Stomach smooth muscle (tissue), 2 donors: ENCODE data around the gene TPRX2.
"Not testable (repeated sequence)": the region's sequence is repeated elsewhere in the genome, so short reads cannot be mapped to it uniquely, and the experiment has no call there.

Experiments
- H3K27ac ChIP-seq: one replicate; pipeline ENCODE4 v1.7.0; 2013; ENCODE audit warnings: mild to moderate bottlenecking, low read length, inconsistent platforms
- H3K27me3 ChIP-seq, 2 donors: one replicate each; pipeline ENCODE4 v1.7.0; 2013; ENCODE audit warnings: low read length in 2 of 2; ENCODE audit not compliant: insufficient read depth in 2 of 2, control insufficient read depth in 1 of 2
- H3K36me3 ChIP-seq, 2 donors: one replicate each; pipeline ENCODE4 v1.7.0; 2013; ENCODE audit warnings: low read length in 2 of 2; ENCODE audit not compliant: control insufficient read depth in 2 of 2, insufficient read depth in 2 of 2
- H3K4me1 ChIP-seq: one replicate; pipeline ENCODE4 v1.7.0; 2013; ENCODE audit warnings: low read length; ENCODE audit not compliant: control insufficient read depth, insufficient read depth
- H3K4me3 ChIP-seq, 2 donors: one replicate each; pipeline ENCODE4 v1.7.0; 2013; ENCODE audit warnings: low read length in 2 of 2
- H3K9ac ChIP-seq, 2 donors: one replicate each; pipeline ENCODE4 v1.7.0; 2013; ENCODE audit warnings: low read length in 2 of 2, mild to moderate bottlenecking in 1 of 2
- H3K9me3 ChIP-seq, 2 donors: one replicate each; pipeline ENCODE4 v1.7.0; 2013; ENCODE audit warnings: low read length in 2 of 2; ENCODE audit not compliant: control insufficient read depth in 2 of 2
- donor health status: healthy.
- donor health status: Pancreatic carcinoma.

TPRX2 gene, protein sequence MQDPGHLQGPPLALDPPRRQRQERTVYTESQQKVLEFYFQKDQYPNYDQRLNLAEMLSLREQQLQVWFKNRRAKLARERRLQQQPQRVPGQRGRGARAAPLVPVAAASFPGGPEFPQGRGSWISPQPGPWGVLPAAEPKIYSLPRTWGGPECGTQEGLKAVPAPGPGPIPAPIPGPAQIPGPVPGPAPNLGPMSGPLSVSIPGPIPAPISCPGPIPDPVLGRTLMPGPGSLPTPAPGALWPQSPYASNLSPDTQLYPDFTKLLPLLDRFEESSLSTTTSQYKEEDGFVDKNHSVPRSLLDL

DNA sequence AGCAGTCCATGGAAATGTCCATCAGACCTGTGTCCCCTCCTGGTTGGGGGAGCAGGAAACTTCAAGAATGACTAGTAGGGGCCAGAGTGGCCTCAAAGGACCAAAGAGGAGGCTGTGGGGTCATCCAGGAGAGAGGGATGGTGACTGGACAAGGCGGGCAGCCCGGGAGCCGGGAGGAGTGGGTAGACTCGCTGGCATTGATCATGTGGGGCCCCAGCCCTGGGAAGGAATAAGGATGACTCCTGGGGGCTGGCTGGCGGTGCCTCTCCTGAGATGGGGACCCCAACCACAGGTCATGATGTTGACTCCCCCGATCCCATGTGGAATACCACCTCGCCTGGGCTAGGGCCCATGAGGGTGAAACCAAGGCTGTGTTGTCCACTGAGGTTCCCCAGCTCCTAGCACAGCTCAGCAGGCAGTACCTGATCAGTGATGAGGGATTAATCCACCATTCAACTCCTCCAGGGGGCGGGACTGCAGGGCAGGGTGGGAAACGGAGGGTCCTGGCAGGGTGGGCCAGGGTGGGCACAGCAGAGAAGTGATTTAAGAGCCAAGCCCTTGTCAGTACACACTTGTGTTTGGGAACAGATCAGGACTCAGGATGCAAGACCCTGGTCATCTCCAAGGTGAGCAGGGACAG, at the start of gene TPRX2:
Gene TPRX2 (plus strand): TSS at position 590 of the 640 bp plus-strand sequence. CDS start 12 bp downstream, at position 602.
- not testable (repeated sequence) for H3K27ac ChIP-seq, H3K4me3 ChIP-seq, H3K27me3 ChIP-seq, H3K4me1 ChIP-seq, H3K36me3 ChIP-seq, H3K9ac ChIP-seq, H3K9me3 ChIP-seq

GRCh38 chr19:47813304-47813994, 45.6 kb upstream of the TPRX2 start:
- no peaks in the 10 kb centered on the region for H3K9me3 ChIP-seq
- H3K9ac ChIP-seq, result no peak overlapping the region
- no peak overlapping the region for H3K27ac ChIP-seq
- H3K4me1 ChIP-seq, result no peaks in the 10 kb centered on the region
- H3K36me3 ChIP-seq, result no peaks in the 10 kb centered on the region
- peaks cover 0 to 12% of the 10 kb centered on the region in 2 donors for H3K27me3 ChIP-seq
- no peak overlapping the region for H3K4me3 ChIP-seq

GRCh38 chr19:47813995-47814328, 45.1 kb upstream of the TPRX2 start:
- Histone ChIP-seq H3K9me3 (no peaks in the 10 kb centered on the region), H3K9ac (no peak overlapping the region), H3K27ac (no peak overlapping the region), H3K4me3 (no peak overlapping the region), H3K4me1 (no peaks in the 10 kb centered on the region), H3K36me3 (no peaks in the 10 kb centered on the region), H3K27me3 (peaks cover 2 to 13% of the 10 kb centered on the region in 2 donors)

DNA sequence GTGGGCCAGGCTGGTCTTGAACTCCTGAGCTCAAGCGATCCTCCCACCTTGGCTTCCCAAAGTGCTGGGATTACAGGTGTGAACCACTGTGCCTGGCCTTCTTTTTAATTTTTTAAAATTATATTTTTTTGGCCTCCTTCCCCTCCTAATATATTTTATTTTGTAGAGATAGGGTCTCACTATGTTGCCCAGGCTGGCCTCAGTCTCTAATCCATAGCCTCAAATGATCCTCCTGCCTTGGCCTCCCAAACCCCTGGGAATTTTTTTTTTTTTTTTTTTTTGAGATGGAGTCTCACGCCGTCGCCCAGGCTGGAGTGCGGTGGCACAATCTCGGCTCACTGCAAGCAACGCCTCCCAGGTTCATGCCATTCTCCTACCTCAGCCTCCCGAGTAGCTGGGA, 42.8 kb upstream of the TPRX2 start:
- not testable (repeated sequence) for H3K9ac ChIP-seq, H3K36me3 ChIP-seq, H3K27ac ChIP-seq, H3K9me3 ChIP-seq, H3K4me1 ChIP-seq, H3K4me3 ChIP-seq
- peaks cover 15 to 27% of the 10 kb centered on the region in 2 donors for H3K27me3 ChIP-seq

DNA sequence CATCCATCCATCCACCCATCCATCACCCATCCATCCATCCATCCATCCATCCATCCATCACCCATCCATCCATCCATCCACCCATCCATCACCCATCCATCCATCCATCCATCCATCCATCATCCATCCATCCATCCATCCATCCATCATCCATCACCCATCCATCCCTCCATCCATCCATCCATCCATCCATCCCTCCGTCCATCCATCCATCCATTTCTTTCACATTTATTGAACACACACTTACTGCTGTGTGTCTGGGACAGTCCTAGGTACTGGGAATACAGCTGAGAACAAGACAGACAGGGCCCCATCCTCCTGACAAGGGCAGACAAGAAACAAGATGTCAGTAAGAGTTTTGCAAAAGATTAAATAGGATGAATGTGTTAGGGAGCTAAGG, 40.8 kb upstream of the TPRX2 start:
- peaks cover 23 to 37% of the 10 kb centered on the region in 2 donors for H3K27me3 ChIP-seq
- not testable (repeated sequence) for H3K4me3 ChIP-seq, H3K9ac ChIP-seq, H3K4me1 ChIP-seq, H3K27ac ChIP-seq, H3K36me3 ChIP-seq, H3K9me3 ChIP-seq

GRCh38 chr19:47819858-47820257, 39.2 kb upstream of the TPRX2 start:
- H3K4me1 ChIP-seq, result no peaks in the 10 kb centered on the region
- no peak overlapping the region for H3K27ac ChIP-seq
- H3K27me3 ChIP-seq, result peaks cover 23 to 39% of the 10 kb centered on the region in 2 donors
- H3K4me3 ChIP-seq, result no peak overlapping the region
- no peaks in the 10 kb centered on the region for H3K9me3 ChIP-seq
- no peak overlapping the region for H3K9ac ChIP-seq
- no peaks in the 10 kb centered on the region for H3K36me3 ChIP-seq

GRCh38 chr19:47820410-47820809, 38.6 kb upstream of the TPRX2 start:
- Histone ChIP-seq H3K4me1 (no peaks in the 10 kb centered on the region), H3K9ac (no peak overlapping the region), H3K4me3 (no peak overlapping the region), H3K27ac (no peak overlapping the region), H3K36me3 (no peaks in the 10 kb centered on the region), H3K9me3 (no peaks in the 10 kb centered on the region), H3K27me3 (peaks cover 23 to 39% of the 10 kb centered on the region in 2 donors)

GRCh38 chr19:47821460-47822020, 37.5 kb upstream of the TPRX2 start, which contains the start of gene CRX:
Gene CRX, plus strand, starts transcription at chr19:47821937. Its CDS starts 12,507 bp downstream, at chr19:47834444.
- no peak within 1 kb of the TSS for H3K27ac ChIP-seq
- H3K9me3 ChIP-seq, result no peaks in the 10 kb centered on the region
- H3K4me3 ChIP-seq, result no peak within 1 kb of the TSS
- no peaks in the 10 kb centered on the region for H3K4me1 ChIP-seq
- H3K9ac ChIP-seq, result no peak within 1 kb of the TSS
- H3K27me3 ChIP-seq, result peaks cover 23 to 39% of the 10 kb centered on the region in 2 donors
- no peaks in the 10 kb centered on the region for H3K36me3 ChIP-seq

- Histone ChIP-seq H3K27me3 (peaks cover 19 to 24% of the 10 kb centered on the region in 2 donors), H3K4me3 (no peak overlapping the region), H3K9me3 (peaks cover 0 to 6% of the 10 kb centered on the region in 2 donors), H3K4me1 (no peaks in the 10 kb centered on the region), H3K27ac (no peak overlapping the region), H3K9ac (no peak overlapping the region), H3K36me3 (no peaks in the 10 kb centered on the region)
Observed at GRCh38 chr19:47824396-47824795, 34.6 kb upstream of the TPRX2 start.

DNA sequence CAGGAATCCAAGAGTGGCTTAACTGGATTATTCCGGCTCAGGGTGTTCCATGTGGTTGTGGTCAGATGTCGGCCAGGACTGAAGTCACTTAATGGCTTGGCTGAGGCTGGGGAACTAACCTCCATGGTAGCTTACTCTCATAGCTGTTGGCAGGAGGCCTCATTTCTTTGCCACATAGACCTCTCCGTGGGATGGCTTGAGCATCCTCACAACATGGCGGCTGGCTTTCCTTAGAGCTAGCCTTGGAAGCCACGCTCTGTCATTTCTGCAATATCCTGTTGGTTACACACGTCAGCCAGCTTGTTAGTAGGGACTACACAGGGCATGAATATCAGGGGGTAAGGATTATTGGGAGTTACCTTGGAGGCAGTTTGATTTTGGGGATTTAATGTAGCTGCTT, 32.2 kb upstream of the TPRX2 start:
- H3K9ac ChIP-seq, result no peak overlapping the region
- H3K27ac ChIP-seq, result no peak overlapping the region
- H3K4me1 ChIP-seq, result no peaks in the 10 kb centered on the region
- H3K9me3 ChIP-seq, result peaks cover 0 to 6% of the 10 kb centered on the region in 2 donors
- no peak overlapping the region for H3K4me3 ChIP-seq
- peaks cover 3 to 6% of the 10 kb centered on the region in 2 donors for H3K27me3 ChIP-seq
- H3K36me3 ChIP-seq, result no peaks in the 10 kb centered on the region
